GM23338 (cell line): ENCODE results near the gene CHPF. TPM values are rescaled to one million over a fixed set of nuclear protein-coding genes. Genes with fewer than 3 reads are reported as not detected.
A peak's percentile ranks its signal among the peaks of the same experiment; 100 is the strongest.

Experiments used
- ATAC-seq: fragments of 200-7000 bp; cut with Tn5 transposase; 3 replicates; pipeline ENCODE4 v1.9.1; 2020
- DNase-seq: peaks from one replicate; pipeline ENCODE4 v3.0.0-alpha.2; 2015; ENCODE audit warnings: low spot score
- H2AFZ ChIP-seq: fragments of 200-600 bp; sonication (generic); 2 replicates; pipeline ENCODE4 v1.8.0; 2016; ENCODE audit warnings: antibody characterized with exemption, mild to moderate bottlenecking, moderate library complexity
- H3F3A ChIP-seq: fragments of 200-600 bp; sonication (generic); replicated peaks from 2 replicates; pipeline ENCODE4 v1.8.0; 2017; ENCODE audit warnings: antibody characterized with exemption, mixed run types, low read depth
- H3K27ac ChIP-seq: fragments of 200-600 bp; sonication (generic); 2 replicates; pipeline ENCODE4 v1.6.1; 2016; ENCODE audit warnings: low read depth
- H3K27me3 ChIP-seq: fragments of 200-600 bp; sonication (generic); 2 replicates; pipeline ENCODE4 v1.8.0; 2016; ENCODE audit warnings: mild to moderate bottlenecking, mixed run types, moderate library complexity; ENCODE audit not compliant: insufficient read depth
- H3K36me3 ChIP-seq: fragments of 200-600 bp; sonication (generic); 2 replicates; pipeline ENCODE4 v1.8.0; 2016; ENCODE audit warnings: mild to moderate bottlenecking; ENCODE audit not compliant: insufficient read depth
- H3K4me1 ChIP-seq: fragments of 200-600 bp; sonication (generic); 2 replicates; pipeline ENCODE4 v1.8.0; 2016; ENCODE audit warnings: mild to moderate bottlenecking, moderate library complexity; ENCODE audit not compliant: insufficient read depth
- H3K4me2 ChIP-seq: fragments of 200-600 bp; sonication (generic); 2 replicates; pipeline ENCODE4 v1.7.1; 2017; ENCODE audit warnings: mixed run types
- H3K4me3 ChIP-seq: fragments of 200-600 bp; sonication (generic); 2 replicates; pipeline ENCODE4 v1.6.1; 2016; ENCODE audit warnings: mixed run types
- H3K79me2 ChIP-seq: fragments of 200-600 bp; sonication (generic); replicated peaks from 2 replicates; pipeline ENCODE4 v1.8.0; 2017; ENCODE audit warnings: mild to moderate bottlenecking; ENCODE audit not compliant: insufficient read depth
- H3K9me2 ChIP-seq: fragments of 200-600 bp; sonication (generic); 2 replicates; pipeline ENCODE4 v1.8.0; 2017; ENCODE audit not compliant: insufficient read depth
- H4K20me1 ChIP-seq: fragments of 200-600 bp; sonication (generic); replicated peaks from 2 replicates; pipeline ENCODE4 v1.8.0; 2017; ENCODE audit warnings: mild to moderate bottlenecking; ENCODE audit not compliant: insufficient read depth
- H3K27ac Mint-ChIP-seq: 2 replicates; pipeline ENCODE4 v1.8.0; 2020; ENCODE audit warnings: inconsistent platforms, mild to moderate bottlenecking, moderate library complexity, mixed read lengths
- H3K27me3 Mint-ChIP-seq: 3 replicates; pipeline ENCODE4 v1.8.0; 2022; ENCODE audit warnings: low read depth, mild to moderate bottlenecking, moderate library complexity, mixed read lengths, inconsistent platforms; ENCODE audit not compliant: insufficient read depth, poor library complexity
- H3K36me3 Mint-ChIP-seq: 3 replicates; pipeline ENCODE4 v1.8.0; 2021; ENCODE audit warnings: low read depth, mild to moderate bottlenecking, inconsistent platforms, moderate library complexity, mixed read lengths
- H3K4me1 Mint-ChIP-seq: 3 replicates; pipeline ENCODE4 v1.8.0; 2020; ENCODE audit warnings: mild to moderate bottlenecking, inconsistent platforms, mixed read lengths
- H3K4me3 Mint-ChIP-seq: 3 replicates; pipeline ENCODE4 v1.8.0; 2021; ENCODE audit warnings: moderate library complexity, mild to moderate bottlenecking, inconsistent platforms, mixed read lengths
- H3K9me3 Mint-ChIP-seq: 3 replicates; pipeline ENCODE4 v1.8.0; 2020; ENCODE audit warnings: moderate library complexity, mild to moderate bottlenecking, inconsistent platforms, mixed read lengths
- CREB1 ChIP-seq: fragments of 250-450 bp; sonication (Bioruptor Pico); IDR thresholded peaks from 2 replicates; pipeline ENCODE4 v1.5.0; 2020; ENCODE audit warnings: low read depth, mild to moderate bottlenecking, moderate library complexity
- JUNB ChIP-seq: IDR thresholded peaks from one replicate; pipeline ENCODE4 v1.6.1; 2016; ENCODE audit warnings: antibody characterized with exemption; ENCODE audit not compliant: unreplicated experiment
- NANOG ChIP-seq: IDR thresholded peaks from 2 replicates; pipeline ENCODE4 v1.6.1; 2016; ENCODE audit warnings: antibody characterized with exemption, borderline replicate concordance
- POLR2AphosphoS5 ChIP-seq: IDR thresholded peaks from 2 replicates; pipeline ENCODE4 v1.6.1; 2016; ENCODE audit warnings: antibody characterized with exemption, low read depth
- ZNF331 ChIP-seq: fragments of 250-450 bp; sonication (Bioruptor Pico); IDR thresholded peaks from 2 replicates; pipeline ENCODE4 v1.5.0; 2020; ENCODE audit warnings: low read depth, mild to moderate bottlenecking, moderate library complexity
- polyA plus RNA-seq: library from polyadenylated mRNA; unstranded; fragments of >200 nt; fragmentation: Nextera tagmentation; extraction: Ambion mirVana; gene quantifications from 2 replicates; pipeline ENCODE4 v1.2.1, GENCODE V29; 2016
- total RNA-seq: library from RNA; depleted of rRNA; stranded (reverse); fragments of >200 nt; shearing (Covaris generic); gene quantifications from 2 replicates; pipeline ENCODE4 v1.2.3, GENCODE V29; 2014
- TF ChIP-seq, protein P1 (sequence below), 2 experiments: fragments of 200-600 bp in 1 of 2; sonication (generic) in 1 of 2; conservative IDR thresholded peaks; 2 replicates each; pipeline versions ENCODE4 v1.5.1 to v1.6.1; 2016 to 2017; ENCODE audit warnings: antibody characterized with exemption in 2 of 2, low read depth in 2 of 2, mild to moderate bottlenecking in 2 of 2, moderate library complexity in 1 of 2

The CHPF gene
- total and polyA plus RNA-seq, 2 experiments from 2014 or later: 36.5 to 252 TPM

GRCh38 chr2:219508971-219509779 is 34.4 kb downstream of the CHPF start:
- Histone ChIP-seq H2AFZ (no peak overlapping the region), H3K4me1 (peaks cover 69% of the 10 kb centered on the region), H3K4me2 (peak overlapping the region; percentile 92), H4K20me1 (no peaks in the 10 kb centered on the region), H3K9me2 (no peaks in the 10 kb centered on the region), H3K27ac (no peak overlapping the region), H3K79me2 (no peaks in the 10 kb centered on the region), H3K4me3 (peak overlapping the region; percentile 67), H3F3A (peaks cover 17% of the 10 kb centered on the region), H3K27me3 (peaks cover 37% of the 10 kb centered on the region), H3K36me3 (no peaks in the 10 kb centered on the region)
- Mint-ChIP-seq H3K27ac (no peak overlapping the region), H3K4me3 (peak overlapping the region; percentile 68), H3K9me3 (no peaks in the 10 kb centered on the region), H3K27me3 (peaks cover 53% of the 10 kb centered on the region), H3K36me3 (peaks cover 6% of the 10 kb centered on the region; the same call in 2 of the 3 replicates), H3K4me1 (peaks cover 81% of the 10 kb centered on the region)
- no peak for TF ChIP-seq NANOG
- 0 out of 2 replicates have a peak, but pooled peaks have one; percentile 9 for TF ChIP-seq POLR2AphosphoS5
- DNase-seq: peak; percentile 54
- peak; percentile 5 for ATAC-seq

GRCh38 chr2:219508444-219508734 is 35.2 kb downstream of the CHPF start:
- Histone ChIP-seq H3F3A (peaks cover 17% of the 10 kb centered on the region), H3K4me1 (peaks cover 61% of the 10 kb centered on the region), H3K79me2 (no peaks in the 10 kb centered on the region), H3K9me2 (no peaks in the 10 kb centered on the region), H4K20me1 (no peaks in the 10 kb centered on the region), H3K36me3 (no peaks in the 10 kb centered on the region), H2AFZ (no peak overlapping the region), H3K4me2 (peak overlapping the region; percentile 92), H3K27me3 (peaks cover 29% of the 10 kb centered on the region), H3K4me3 (peak overlapping the region; percentile 67; the same call in 1 of the 2 replicates), H3K27ac (no peak overlapping the region)
- TF ChIP-seq JUNB (no peak), CREB1 (CRISPR knock-in tag) (no peak), ZNF331 (CRISPR knock-in tag) (no peak), NANOG (no peak)
- TF ChIP-seq, protein P1, sequence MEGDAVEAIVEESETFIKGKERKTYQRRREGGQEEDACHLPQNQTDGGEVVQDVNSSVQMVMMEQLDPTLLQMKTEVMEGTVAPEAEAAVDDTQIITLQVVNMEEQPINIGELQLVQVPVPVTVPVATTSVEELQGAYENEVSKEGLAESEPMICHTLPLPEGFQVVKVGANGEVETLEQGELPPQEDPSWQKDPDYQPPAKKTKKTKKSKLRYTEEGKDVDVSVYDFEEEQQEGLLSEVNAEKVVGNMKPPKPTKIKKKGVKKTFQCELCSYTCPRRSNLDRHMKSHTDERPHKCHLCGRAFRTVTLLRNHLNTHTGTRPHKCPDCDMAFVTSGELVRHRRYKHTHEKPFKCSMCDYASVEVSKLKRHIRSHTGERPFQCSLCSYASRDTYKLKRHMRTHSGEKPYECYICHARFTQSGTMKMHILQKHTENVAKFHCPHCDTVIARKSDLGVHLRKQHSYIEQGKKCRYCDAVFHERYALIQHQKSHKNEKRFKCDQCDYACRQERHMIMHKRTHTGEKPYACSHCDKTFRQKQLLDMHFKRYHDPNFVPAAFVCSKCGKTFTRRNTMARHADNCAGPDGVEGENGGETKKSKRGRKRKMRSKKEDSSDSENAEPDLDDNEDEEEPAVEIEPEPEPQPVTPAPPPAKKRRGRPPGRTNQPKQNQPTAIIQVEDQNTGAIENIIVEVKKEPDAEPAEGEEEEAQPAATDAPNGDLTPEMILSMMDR (conservative IDR thresholded peaks at IDR 0.05; ENCODE audit: low read depth in 2 of 2): no peak
- Mint-ChIP-seq H3K4me1 (peaks cover 77% of the 10 kb centered on the region), H3K4me3 (no peak overlapping the region), H3K27ac (no peak overlapping the region), H3K36me3 (peaks cover 10% of the 10 kb centered on the region), H3K27me3 (peaks cover 45% of the 10 kb centered on the region), H3K9me3 (no peaks in the 10 kb centered on the region)
- ATAC-seq (no peak), DNase-seq (no peak)
